Peyer's patch (tissue), 4 donors: ENCODE measurements around the gene RAC3.

Experiments used
- CTCF ChIP-seq, 6 experiments: fragments of 450-650 bp in 4 of 6; fragments of 200-600 bp in 2 of 6; sonication (generic) in 1 of 6; IDR thresholded peaks; one replicate each; pipeline ENCODE4 v1.5.1; 2017 to 2019; ENCODE audit warnings: antibody characterized with exemption in 6 of 6, mild to moderate bottlenecking in 3 of 6, moderate library complexity in 1 of 6
- POLR2A ChIP-seq, 2 donors: fragments of 450-650 bp; IDR thresholded peaks; one replicate each; pipeline ENCODE4 v1.5.1; 2017; ENCODE audit warnings: antibody characterized with exemption in 2 of 2, mild to moderate bottlenecking in 2 of 2, moderate library complexity in 2 of 2

GRCh38 chr17:82018989-82019689, 12.3 kb upstream of the RAC3 start:
- TF ChIP-seq POLR2A (IDR thresholded peaks at IDR 0.05) = no peak
- TF ChIP-seq CTCF (IDR thresholded peaks at IDR 0.05) = no peak
